HEK293T (cell line): ENCODE results near the gene TIMP4.

Experiments used
- CTCF ChIA-PET: fragments of 350-600 bp; formaldehyde crosslinking; extraction: SDS; loops from one replicate; lab custom pipeline; 2021; ENCODE audit warnings: antibody characterized with exemption, inconsistent platforms; lab: Yijun Ruan, JAX
- POLR2A ChIA-PET: fragments of 350-600 bp; formaldehyde crosslinking; extraction: SDS; loops from one replicate; lab custom pipeline; 2020; ENCODE audit warnings: antibody characterized with exemption, inconsistent platforms; lab: Yijun Ruan, JAX
- DNase-seq: peaks from one replicate; pipeline ENCODE4 v3.0.0; 2012; ENCODE audit warnings: mixed read lengths; ENCODE audit errors: extremely low spot score
- ARNT ChIP-seq: fragments of 450-650 bp; IDR thresholded peaks from 2 replicates; pipeline ENCODE4 v1.6.1; 2017; ENCODE audit warnings: mild to moderate bottlenecking
- BHLHE40 ChIP-seq: fragments of 450-650 bp; IDR thresholded peaks from 2 replicates; pipeline ENCODE4 v1.6.1; 2016; ENCODE audit warnings: mild to moderate bottlenecking, moderate library complexity, borderline replicate concordance
- CTBP1 ChIP-seq: fragments of 450-650 bp; IDR thresholded peaks from 2 replicates; pipeline ENCODE4 v1.6.1; 2016; ENCODE audit warnings: borderline replicate concordance
- ELF4 ChIP-seq: fragments of 450-650 bp; IDR thresholded peaks from 2 replicates; pipeline ENCODE4 v1.6.1; 2017; ENCODE audit warnings: antibody characterized with exemption
- FOXA1 ChIP-seq: fragments of 450-650 bp; IDR thresholded peaks from 2 replicates; pipeline ENCODE4 v1.6.1; 2016; ENCODE audit warnings: mild to moderate bottlenecking
- FOXK2 ChIP-seq: fragments of 450-650 bp; IDR thresholded peaks from 2 replicates; pipeline ENCODE4 v1.6.1; 2016; ENCODE audit warnings: mild to moderate bottlenecking
- FOXM1 ChIP-seq: fragments of 450-650 bp; IDR thresholded peaks from 2 replicates; pipeline ENCODE4 v1.6.1; 2017; ENCODE audit warnings: mild to moderate bottlenecking, borderline replicate concordance
- HDGF ChIP-seq: fragments of 450-650 bp; IDR thresholded peaks from 2 replicates; pipeline ENCODE4 v1.6.1; 2017; ENCODE audit warnings: antibody characterized with exemption, borderline replicate concordance
- L3MBTL2 ChIP-seq: fragments of 450-650 bp; conservative IDR thresholded peaks from 2 replicates; pipeline ENCODE4 v1.6.1; 2016; ENCODE audit warnings: mild to moderate bottlenecking
- LEF1 ChIP-seq: fragments of 450-650 bp; IDR thresholded peaks from 2 replicates; pipeline ENCODE4 v1.6.1; 2017; ENCODE audit warnings: mild to moderate bottlenecking, borderline replicate concordance
- NFRKB ChIP-seq: fragments of 450-650 bp; IDR thresholded peaks from 2 replicates; pipeline ENCODE4 v1.6.1; 2016; ENCODE audit warnings: mild to moderate bottlenecking, moderate library complexity
- SP1 ChIP-seq: fragments of 450-650 bp; IDR thresholded peaks from 2 replicates; pipeline ENCODE4 v1.6.1; 2017
- SUZ12 ChIP-seq: fragments of 450-650 bp; IDR thresholded peaks from 2 replicates; pipeline ENCODE4 v1.6.1; 2016; ENCODE audit warnings: mild to moderate bottlenecking
- TARDBP ChIP-seq: fragments of 450-650 bp; IDR thresholded peaks from 2 replicates; pipeline ENCODE4 v1.6.1; 2016
- ZNF384 ChIP-seq: fragments of 450-650 bp; IDR thresholded peaks from 2 replicates; pipeline ENCODE4 v1.6.1; 2016
- TF ChIP-seq, protein P1 (sequence below): fragments of 450-650 bp; IDR thresholded peaks from 2 replicates; pipeline ENCODE4 v1.6.1; 2016

The TIMP4 gene

DNA sequence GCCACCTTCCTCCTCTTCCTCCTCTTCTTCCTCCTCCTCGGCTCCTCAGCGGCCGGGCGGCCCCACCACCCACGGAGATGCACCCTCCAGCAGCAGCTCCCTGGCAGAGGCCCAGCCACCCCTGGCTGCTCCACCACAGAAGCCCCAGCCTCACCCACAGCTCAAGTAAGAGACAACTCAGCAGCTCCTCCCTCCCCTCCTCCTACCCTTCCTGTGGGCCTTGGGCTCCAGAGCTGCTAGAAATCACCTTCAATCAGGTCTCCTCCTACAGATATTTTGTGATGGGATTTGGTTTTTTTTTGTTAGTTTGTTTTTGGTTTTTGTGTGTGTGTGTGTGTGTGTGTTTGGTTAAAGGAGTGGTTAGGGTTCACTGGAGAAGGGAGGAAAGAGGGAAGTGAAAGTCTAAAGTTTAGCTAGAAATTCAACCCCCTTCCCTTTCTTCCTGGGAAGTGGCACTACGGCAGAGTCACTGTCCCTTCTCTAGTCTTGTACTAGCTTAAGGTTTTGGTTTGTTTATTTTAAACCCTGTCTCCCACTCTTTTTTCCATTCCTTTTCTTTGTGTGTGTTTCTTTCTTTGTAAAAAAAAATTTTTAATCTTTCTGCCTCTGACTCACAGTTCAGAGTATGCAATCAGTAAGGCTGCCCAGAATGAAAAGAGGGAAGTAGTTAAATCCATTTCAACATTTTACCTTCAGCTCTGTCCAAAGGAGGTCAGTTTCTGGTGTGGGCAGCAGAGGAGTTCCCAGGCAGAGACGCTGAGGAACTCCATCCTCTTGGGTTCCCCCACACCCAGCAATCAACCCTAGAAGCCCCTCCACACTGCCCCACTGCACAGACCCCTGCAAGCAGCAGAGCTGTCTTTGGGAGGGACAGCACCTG, 29.0 kb upstream of the TIMP4 start:
- no peak for DNase-seq
- POLR2A ChIA-PET, result interaction anchor here (0.6 kb wide), 1 partner anchor 297 kb away, joined by 3 read pairs; the partner anchor contains the start of gene TSEN2
- CTCF ChIA-PET, result interaction anchor here (1.0 kb wide), 1 partner anchor 11 kb away, joined by 7 read pairs; no protein-coding TSS in a partner anchor
- TF ChIP-seq SUZ12 (no peak), LEF1 (no peak)

DNA sequence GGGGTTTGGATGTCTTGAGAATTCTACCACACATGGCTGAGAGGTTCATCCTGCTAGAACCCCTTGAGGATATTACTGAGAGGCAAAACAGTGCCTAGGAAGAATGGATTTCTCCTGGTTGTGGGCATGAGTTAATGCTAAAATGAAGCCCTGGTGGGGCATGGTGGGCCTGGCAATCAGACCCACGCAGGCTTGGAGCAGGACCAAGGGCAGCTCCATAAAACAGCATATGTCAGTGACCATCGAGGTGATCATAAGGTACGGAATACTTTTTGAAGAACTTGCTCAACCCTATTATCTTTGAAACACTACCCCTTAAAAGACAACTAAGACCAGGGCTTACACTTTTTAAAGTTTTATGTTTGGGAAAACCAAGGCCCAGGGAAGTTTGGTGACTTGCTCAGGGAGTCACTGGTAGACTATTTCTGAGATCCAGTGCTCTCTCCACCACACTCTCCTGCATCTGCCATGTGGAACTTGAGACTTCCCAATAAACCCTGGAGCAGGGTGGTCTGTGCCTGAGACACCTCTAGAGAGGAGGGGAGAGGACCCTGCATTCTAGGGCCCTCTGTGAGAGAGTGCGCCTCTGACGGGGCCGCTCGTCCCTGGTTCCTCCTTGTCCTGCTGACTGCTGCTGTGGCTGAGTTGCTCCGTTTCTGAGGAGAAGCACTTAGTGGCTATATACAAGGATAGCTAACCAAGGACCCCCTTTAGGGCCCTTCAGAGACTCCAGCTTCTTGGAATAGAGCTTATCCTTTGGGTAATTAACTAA, 28.0 kb upstream of the TIMP4 start:
- CTCF ChIA-PET, result interaction anchor here (0.7 to 1.3 kb wide), 3 partner anchors 10 to 209 kb away, joined by 3 to 7 read pairs (median 5); no protein-coding TSS in a partner anchor
- POLR2A ChIA-PET, result interaction anchor here (0.6 kb wide), 2 partner anchors 12 to 298 kb away, joined by 3 read pairs; partner anchors contain the start of gene TSEN2

DNA sequence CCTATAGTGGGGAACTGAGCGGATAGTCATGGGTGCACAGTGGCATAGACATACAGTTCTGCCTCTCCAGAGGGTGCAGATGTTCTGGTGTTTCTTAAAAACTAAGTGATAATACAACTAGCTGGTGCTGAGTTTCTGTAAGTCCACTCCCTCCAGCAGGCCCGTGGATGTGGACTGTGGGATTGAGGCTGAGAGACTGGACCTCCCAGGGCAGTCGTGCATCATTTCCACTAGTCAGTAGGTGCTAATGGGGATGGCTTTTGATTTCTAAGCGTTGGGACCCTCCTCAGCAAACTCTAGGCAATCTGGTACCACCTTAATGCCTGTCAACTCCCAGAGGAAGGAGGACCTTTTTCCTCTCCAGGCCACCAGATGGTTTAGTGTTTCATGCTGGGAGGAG, 27.3 kb upstream of the TIMP4 start:
- ChIA-PET POLR2A (interaction anchor here (0.6 kb wide), 1 partner anchor 12 kb away, joined by 3 read pairs; no protein-coding TSS in a partner anchor), CTCF (interaction anchor here (1.3 kb wide), 1 partner anchor 10 kb away, joined by 5 read pairs; no protein-coding TSS in a partner anchor)
- no peak for DNase-seq
- TF ChIP-seq, protein P1, sequence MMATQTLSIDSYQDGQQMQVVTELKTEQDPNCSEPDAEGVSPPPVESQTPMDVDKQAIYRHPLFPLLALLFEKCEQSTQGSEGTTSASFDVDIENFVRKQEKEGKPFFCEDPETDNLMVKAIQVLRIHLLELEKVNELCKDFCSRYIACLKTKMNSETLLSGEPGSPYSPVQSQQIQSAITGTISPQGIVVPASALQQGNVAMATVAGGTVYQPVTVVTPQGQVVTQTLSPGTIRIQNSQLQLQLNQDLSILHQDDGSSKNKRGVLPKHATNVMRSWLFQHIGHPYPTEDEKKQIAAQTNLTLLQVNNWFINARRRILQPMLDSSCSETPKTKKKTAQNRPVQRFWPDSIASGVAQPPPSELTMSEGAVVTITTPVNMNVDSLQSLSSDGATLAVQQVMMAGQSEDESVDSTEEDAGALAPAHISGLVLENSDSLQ, result no peak
- TF ChIP-seq FOXM1, result no peak
- TF ChIP-seq LEF1, result no peak
- TF ChIP-seq NFRKB, result no peak
- TF ChIP-seq TARDBP, result no peak
- TF ChIP-seq CTBP1, result no peak
- TF ChIP-seq ELF4, result no peak
- TF ChIP-seq ZNF384, result no peak
- TF ChIP-seq SUZ12, result no peak
- TF ChIP-seq SP1, result no peak
- TF ChIP-seq L3MBTL2, result no peak
- TF ChIP-seq HDGF, result no peak
- TF ChIP-seq FOXA1, result no peak
- TF ChIP-seq FOXK2, result no peak
- TF ChIP-seq ARNT, result no peak
- TF ChIP-seq BHLHE40, result no peak

More for the DNA sequence above, 28.0 kb upstream of the TIMP4 start:
- TF ChIP-seq FOXM1 (no peak), FOXK2 (no peak), CTBP1 (no peak), SP1 (no peak), HDGF (no peak)
- TF ChIP-seq, protein P1, result no peak
- DNase-seq, result no peak

DNA sequence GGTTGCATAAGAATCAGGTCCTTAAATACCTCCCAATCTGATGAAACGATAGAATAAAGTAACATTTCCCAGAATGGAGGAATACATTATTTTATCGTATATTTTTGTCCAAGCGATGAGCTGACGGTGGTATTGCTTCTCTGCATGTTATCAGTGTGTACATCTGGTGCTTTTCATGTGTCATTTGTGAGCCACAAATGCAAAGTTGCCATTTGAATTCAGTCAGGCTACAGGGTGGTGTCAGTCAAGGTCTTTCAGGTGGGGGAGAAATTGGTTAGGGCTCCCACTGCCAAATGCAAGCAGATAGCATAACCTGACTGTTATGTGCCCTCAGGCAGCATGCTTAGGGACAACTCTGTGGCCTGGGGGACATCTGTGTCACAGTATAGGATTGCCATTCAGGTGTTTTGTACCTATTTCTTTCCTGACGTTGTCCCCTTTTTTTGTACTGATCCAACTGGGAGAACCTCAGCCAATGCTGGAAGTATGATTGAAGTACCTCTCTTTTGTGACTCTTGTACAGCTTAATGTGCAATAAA, 26.5 kb upstream of the TIMP4 start:
- ChIA-PET POLR2A (no interaction called here), CTCF (interaction anchor here (1.3 kb wide), 1 partner anchor 9 kb away, joined by 5 read pairs; no protein-coding TSS in a partner anchor)
- DNase-seq, result no peak
- no peak for TF ChIP-seq FOXK2
- no peak for TF ChIP-seq LEF1
- no peak for TF ChIP-seq L3MBTL2
- no peak for TF ChIP-seq FOXA1
- no peak for TF ChIP-seq NFRKB
- TF ChIP-seq HDGF, result no peak
- no peak for TF ChIP-seq FOXM1
- TF ChIP-seq, protein P1, result no peak
- TF ChIP-seq TARDBP, result no peak
- TF ChIP-seq SUZ12, result no peak
- TF ChIP-seq ARNT, result no peak

DNA sequence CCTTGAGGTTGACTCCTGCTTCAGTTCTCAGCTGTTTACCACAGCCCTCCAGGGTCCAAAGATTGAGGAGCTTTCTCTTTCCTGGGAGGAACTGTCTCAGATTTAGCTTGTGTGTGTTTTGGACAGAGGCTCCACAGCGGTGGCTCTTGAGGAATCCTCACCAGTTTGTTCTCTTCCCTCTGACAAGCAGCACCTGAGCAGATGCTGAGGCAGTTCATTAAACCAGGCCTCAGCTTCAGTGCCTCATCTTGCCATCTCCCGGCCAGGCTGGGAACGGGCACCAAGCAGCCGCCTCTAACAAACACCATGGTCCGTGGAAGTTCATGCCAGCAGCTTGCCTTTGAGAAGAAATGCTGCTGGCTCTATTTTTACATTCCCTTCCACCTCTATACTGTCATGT, 25.8 kb upstream of the TIMP4 start:
- DNase-seq, result no peak
- ChIA-PET POLR2A (no interaction called here), CTCF (interaction anchor here (0.7 to 1.8 kb wide), 2 partner anchors 26 to 295 kb away, joined by 3 to 5 read pairs; no protein-coding TSS in a partner anchor)
- TF ChIP-seq FOXA1, result no peak
- no peak for TF ChIP-seq SP1
- no peak for TF ChIP-seq HDGF
- TF ChIP-seq ARNT, result no peak
- no peak for TF ChIP-seq FOXM1
- TF ChIP-seq SUZ12, result no peak
- TF ChIP-seq ELF4, result no peak
